Measurements from ENCODE around the gene WDR20.
A peak's percentile ranks its signal among the peaks of the same experiment; 100 is the strongest.
"Not testable (repeated sequence)": the region's sequence is repeated elsewhere in the genome, so short reads cannot be mapped to it uniquely, and the experiment has no call there.

WDR20 gene

GRCh38 chr14:102096569-102097188 lies 43.0 kb upstream of the WDR20 start:
- H3K4me3 ChIP-seq (replicated peaks; ENCODE audit: low read depth, low read length) = no peak overlapping the region

DNA sequence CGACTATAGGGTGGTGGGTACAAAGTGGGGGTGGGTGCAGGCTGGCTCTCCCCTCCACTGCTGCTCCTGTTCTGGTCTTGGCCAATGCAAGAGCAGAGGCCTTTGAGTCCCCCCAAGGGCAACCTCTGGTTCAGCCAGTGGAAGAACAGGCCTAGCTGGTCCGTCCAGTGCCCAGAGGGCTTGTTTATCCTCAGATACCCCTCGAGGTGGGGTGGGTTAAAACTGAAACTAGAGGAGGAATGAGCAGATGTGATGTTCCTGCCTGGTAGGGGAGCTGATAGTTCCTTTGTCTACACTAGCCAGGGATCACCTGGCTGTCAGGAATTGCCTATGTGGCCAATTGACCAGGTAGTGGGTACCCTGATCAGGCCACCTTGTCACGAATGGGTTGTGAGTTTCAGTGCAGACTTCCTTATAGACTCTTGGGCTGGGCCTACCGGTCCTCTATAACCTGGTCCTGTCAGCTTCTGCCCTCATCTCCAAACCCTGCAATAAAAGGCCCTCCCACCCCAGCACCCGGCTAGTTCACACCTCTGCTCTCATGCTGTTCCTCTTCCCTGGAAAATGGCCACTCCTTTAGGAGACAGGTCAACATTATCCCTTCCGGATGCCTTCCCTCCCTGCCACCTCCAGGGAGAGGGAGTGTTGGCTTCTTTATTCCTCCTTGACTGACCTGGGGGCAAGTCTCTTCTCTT lies 42.1 kb upstream of the WDR20 start:
- H3K4me3 ChIP-seq (replicated peaks; ENCODE audit: low read depth, low read length) = no peak overlapping the region
- no peak for DNase-seq (ENCODE audit: extremely low read depth, low read depth)
- no peak for TF ChIP-seq CTCF (IDR thresholded peaks at IDR 0.05; ENCODE audit: low read depth, low read length, missing control alignments)

More at GRCh38 chr14:102096569-102097188, 43.0 kb upstream of the WDR20 start:
- DNase-seq (ENCODE audit: extremely low read depth, low read depth) = peak; percentile 56
- peak; percentile 88 for TF ChIP-seq CTCF (IDR thresholded peaks at IDR 0.05; ENCODE audit: low read depth, low read length, missing control alignments)

GRCh38 chr14:102103062-102103695 lies 36.5 kb upstream of the WDR20 start:
- no peak overlapping the region for H3K4me3 ChIP-seq (replicated peaks; ENCODE audit: low read depth, low read length)
- DNase-seq (ENCODE audit: extremely low read depth, low read depth) = no peak
- no peak for TF ChIP-seq CTCF (IDR thresholded peaks at IDR 0.05; ENCODE audit: low read depth, low read length, missing control alignments)

- DNase-seq (ENCODE audit: extremely low read depth, low read depth) = no peak
- no peak overlapping the region for H3K4me3 ChIP-seq (replicated peaks; ENCODE audit: low read depth, low read length)
- TF ChIP-seq CTCF (IDR thresholded peaks at IDR 0.05; ENCODE audit: low read depth, low read length, missing control alignments) = no peak
Measured at GRCh38 chr14:102105369-102105768, 34.3 kb upstream of the WDR20 start.

GRCh38 chr14:102109332-102109731 lies 30.4 kb upstream of the WDR20 start:
- H3K4me3 ChIP-seq (replicated peaks; ENCODE audit: low read depth, low read length); DNase-seq (ENCODE audit: extremely low read depth, low read depth): not testable (repeated sequence)

DNA sequence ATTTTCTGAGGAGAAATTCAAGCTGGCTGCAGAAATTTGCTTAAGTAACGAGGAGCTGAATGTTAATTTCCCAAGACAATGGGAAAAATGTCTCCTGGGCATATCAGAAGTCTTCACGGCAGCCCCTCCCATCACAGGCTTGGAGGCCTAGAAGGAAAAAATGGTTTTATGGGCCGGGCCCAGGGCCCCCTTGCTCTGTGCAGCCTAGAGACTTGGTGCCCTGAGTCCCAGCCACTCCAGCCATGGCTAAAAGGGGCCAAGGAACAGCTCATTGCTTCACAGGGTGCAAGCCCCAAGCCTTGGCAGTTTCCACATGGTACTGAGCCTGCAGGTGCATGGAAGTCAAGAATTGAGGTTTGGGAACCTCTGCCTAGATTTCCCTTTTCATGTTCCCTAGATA lies 28.6 kb upstream of the WDR20 start:
- no peak overlapping the region for H3K4me3 ChIP-seq (replicated peaks; ENCODE audit: low read depth, low read length)
- no peak for TF ChIP-seq CTCF (IDR thresholded peaks at IDR 0.05; ENCODE audit: low read depth, low read length, missing control alignments)
- no peak for DNase-seq (ENCODE audit: extremely low read depth, low read depth)
